ENCODE measurements around the gene CNIH2.
"Not testable (repeated sequence)": the region's sequence is repeated elsewhere in the genome, so short reads cannot be mapped to it uniquely, and the experiment has no call there.

The CNIH2 gene

GRCh38 chr11:66275396-66275795 lies 2.6 kb upstream of the CNIH2 start:
- H3K36me3 Mint-ChIP-seq = peaks cover 43% of the 10 kb centered on the region
- H3K27ac Mint-ChIP-seq = no peak overlapping the region
- CTCF ChIA-PET = no interaction called here
- no peak for DNase-seq
- H3K4me1 Mint-ChIP-seq = peaks cover 39% of the 10 kb centered on the region
- H3K27me3 Mint-ChIP-seq = peaks cover 19% of the 10 kb centered on the region
- H3K9me3 Mint-ChIP-seq = no peaks in the 10 kb centered on the region
- H3K4me3 Mint-ChIP-seq = no peak overlapping the region

GRCh38 chr11:66275984-66276612 lies 1.9 kb upstream of the CNIH2 start:
- H3K4me1 Mint-ChIP-seq = peaks cover 35% of the 10 kb centered on the region

GRCh38 chr11:66276619-66277018 lies 1.4 kb upstream of the CNIH2 start:
- H3K36me3 Mint-ChIP-seq = peaks cover 38% of the 10 kb centered on the region
- H3K27ac Mint-ChIP-seq = peak overlapping the region; percentile 55
- not testable (repeated sequence) for H3K4me3 Mint-ChIP-seq, DNase-seq, H3K9me3 Mint-ChIP-seq
- CTCF ChIA-PET = interaction anchor here (0.9 to 1.2 kb wide), 2 partner anchors 9 to 18 kb away, joined by 3 to 5 read pairs; partner anchors contain the start of gene RAB1B
- H3K4me1 Mint-ChIP-seq = peaks cover 39% of the 10 kb centered on the region
- H3K27me3 Mint-ChIP-seq = peaks cover 26% of the 10 kb centered on the region

More at GRCh38 chr11:66275984-66276612, 1.9 kb upstream of the CNIH2 start:
- Mint-ChIP-seq H3K9me3 (no peaks in the 10 kb centered on the region), H3K27me3 (peaks cover 26% of the 10 kb centered on the region), H3K4me3 (no peak overlapping the region), H3K36me3 (peaks cover 39% of the 10 kb centered on the region), H3K27ac (no peak overlapping the region)
- CTCF ChIA-PET = interaction anchor here (1.2 kb wide), 1 partner anchor 8 kb away, joined by 5 read pairs; the partner anchor contains the start of gene RAB1B
- DNase-seq = no peak

- not testable (repeated sequence) for H3K4me3 Mint-ChIP-seq, DNase-seq, H3K9me3 Mint-ChIP-seq
- Mint-ChIP-seq H3K27ac (peak overlapping the region; percentile 55), H3K4me1 (peaks cover 39% of the 10 kb centered on the region), H3K27me3 (peaks cover 31% of the 10 kb centered on the region), H3K36me3 (peaks cover 34% of the 10 kb centered on the region)
- CTCF ChIA-PET = interaction anchor here (0.9 to 1.2 kb wide), 3 partner anchors 9 to 255 kb away, joined by 3 to 5 read pairs (median 3); partner anchors contain the start of gene RAB1B
These were observed 911 bp upstream of the CNIH2 start for GRCh38 chr11:66277064-66277463.

GRCh38 chr11:66278363-66279091 lies 552 bp downstream of the CNIH2 start:
- Mint-ChIP-seq H3K4me1 (peaks cover 43% of the 10 kb centered on the region), H3K27me3 (peaks cover 36% of the 10 kb centered on the region), H3K4me3 (peak overlapping the region; percentile 40), H3K9me3 (no peaks in the 10 kb centered on the region), H3K36me3 (peaks cover 22% of the 10 kb centered on the region), H3K27ac (no peak overlapping the region)
- CTCF ChIA-PET = no interaction called here
- DNase-seq = no peak

GRCh38 chr11:66279092-66279734 lies 1.2 kb downstream of the CNIH2 start:
- Mint-ChIP-seq H3K27ac (no peak overlapping the region), H3K9me3 (no peaks in the 10 kb centered on the region), H3K27me3 (peaks cover 36% of the 10 kb centered on the region), H3K36me3 (peaks cover 18% of the 10 kb centered on the region), H3K4me3 (peak overlapping the region; percentile 40), H3K4me1 (peaks cover 43% of the 10 kb centered on the region)
- CTCF ChIA-PET = no interaction called here
- no peak for DNase-seq

- no peak for DNase-seq
- Mint-ChIP-seq H3K27ac (no peak overlapping the region), H3K36me3 (peaks cover 12% of the 10 kb centered on the region), H3K9me3 (no peaks in the 10 kb centered on the region), H3K4me3 (no peak overlapping the region), H3K27me3 (peaks cover 36% of the 10 kb centered on the region), H3K4me1 (peaks cover 43% of the 10 kb centered on the region)
- CTCF ChIA-PET = interaction anchor here (0.6 to 1.5 kb wide), 5 partner anchors 8 to 83 kb away, joined by 3 to 4 read pairs (median 3); no protein-coding TSS in a partner anchor
These were observed 2.5 kb downstream of the CNIH2 start for GRCh38 chr11:66280428-66280827.

- peaks cover 36% of the 10 kb centered on the region for H3K27me3 Mint-ChIP-seq
- no peak for DNase-seq
- peaks cover 8% of the 10 kb centered on the region for H3K36me3 Mint-ChIP-seq
- H3K27ac Mint-ChIP-seq = peak overlapping the region; percentile 24
- H3K4me1 Mint-ChIP-seq = peaks cover 43% of the 10 kb centered on the region
- H3K4me3 Mint-ChIP-seq = no peak overlapping the region
- H3K9me3 Mint-ChIP-seq = no peaks in the 10 kb centered on the region
- CTCF ChIA-PET = interaction anchor here (0.7 to 1.5 kb wide), 4 partner anchors 9 to 30 kb away, joined by 3 to 4 read pairs (median 3); no protein-coding TSS in a partner anchor
These were observed 3.0 kb downstream of the CNIH2 start for GRCh38 chr11:66281001-66281400.

GRCh38 chr11:66281776-66282467 lies 3.9 kb downstream of the CNIH2 start:
- CTCF ChIA-PET = interaction anchor here (0.9 to 2.6 kb wide), 11 partner anchors 8 to 201 kb away, joined by 3 to 15 read pairs (median 4); partner anchors contain the start of gene TMEM151A
- no peak for DNase-seq
- Mint-ChIP-seq H3K27ac (no peak overlapping the region), H3K27me3 (peaks cover 36% of the 10 kb centered on the region), H3K4me1 (peaks cover 48% of the 10 kb centered on the region), H3K36me3 (peaks cover 3% of the 10 kb centered on the region), H3K4me3 (no peak overlapping the region), H3K9me3 (no peaks in the 10 kb centered on the region)

- Mint-ChIP-seq H3K27me3 (peaks cover 36% of the 10 kb centered on the region), H3K4me1 (peaks cover 49% of the 10 kb centered on the region), H3K36me3 (peaks cover 2% of the 10 kb centered on the region), H3K27ac (peak overlapping the region; percentile 58), H3K9me3 (no peaks in the 10 kb centered on the region), H3K4me3 (peak overlapping the region; percentile 18)
- CTCF ChIA-PET = interaction anchor here (0.9 to 2.6 kb wide), 10 partner anchors 8 to 202 kb away, joined by 3 to 15 read pairs (median 4); partner anchors contain the start of gene TMEM151A
- peak; percentile 100 for DNase-seq
These were observed 4.8 kb downstream of the CNIH2 start for GRCh38 chr11:66282468-66283455.

- H3K4me3 Mint-ChIP-seq = no peak overlapping the region
- no peak overlapping the region for H3K27ac Mint-ChIP-seq
- CTCF ChIA-PET = interaction anchor here (1.1 to 2.6 kb wide), 4 partner anchors 17 to 62 kb away, joined by 3 to 15 read pairs (median 4); no protein-coding TSS in a partner anchor
- H3K36me3 Mint-ChIP-seq = peaks cover 2% of the 10 kb centered on the region
- H3K4me1 Mint-ChIP-seq = peaks cover 55% of the 10 kb centered on the region
- no peak for DNase-seq
- peaks cover 34% of the 10 kb centered on the region for H3K27me3 Mint-ChIP-seq
- no peaks in the 10 kb centered on the region for H3K9me3 Mint-ChIP-seq
These were observed 5.6 kb downstream of the CNIH2 start for GRCh38 chr11:66283461-66284105.

GRCh38 chr11:66284526-66285078 lies 6.6 kb downstream of the CNIH2 start:
- Mint-ChIP-seq H3K4me1 (peaks cover 52% of the 10 kb centered on the region), H3K27ac (no peak overlapping the region), H3K27me3 (peaks cover 31% of the 10 kb centered on the region), H3K9me3 (no peaks in the 10 kb centered on the region), H3K36me3 (peaks cover 2% of the 10 kb centered on the region), H3K4me3 (no peak overlapping the region)
- no peak for DNase-seq
- CTCF ChIA-PET = interaction anchor here (1.1 to 2.6 kb wide), 3 partner anchors 16 to 63 kb away, joined by 3 to 15 read pairs (median 3); no protein-coding TSS in a partner anchor

Measured in activated naive CD4-positive, alpha-beta T cell treated with anti-CD3 and anti-CD28 coated beads, Interleukin-2, amount 10 ng/mL, durations not matched to agents 7 days and 5 days (primary cell).